ENCODE results near the gene COQ8A.

DNA sequence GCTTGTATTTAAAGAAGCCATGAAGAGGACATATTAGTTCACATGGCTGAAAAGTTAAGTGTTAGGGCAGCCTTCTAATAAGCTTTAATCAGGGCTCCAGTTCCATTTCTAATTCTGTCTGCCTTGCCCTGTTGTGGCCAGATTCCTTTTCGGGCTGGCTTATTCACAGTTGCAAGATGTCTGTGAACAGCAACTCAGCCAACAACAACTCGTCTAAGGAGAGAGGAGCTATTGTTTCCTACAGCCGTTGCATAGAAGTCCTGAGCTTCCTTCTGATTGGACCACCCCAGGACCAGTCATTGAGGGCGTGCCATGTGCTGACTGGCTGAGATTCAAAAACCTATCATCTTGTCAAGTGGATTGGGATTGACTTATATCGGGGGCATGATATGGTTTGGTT is 18.6 kb upstream of the COQ8A start:
- TF ChIP-seq, protein P1, sequence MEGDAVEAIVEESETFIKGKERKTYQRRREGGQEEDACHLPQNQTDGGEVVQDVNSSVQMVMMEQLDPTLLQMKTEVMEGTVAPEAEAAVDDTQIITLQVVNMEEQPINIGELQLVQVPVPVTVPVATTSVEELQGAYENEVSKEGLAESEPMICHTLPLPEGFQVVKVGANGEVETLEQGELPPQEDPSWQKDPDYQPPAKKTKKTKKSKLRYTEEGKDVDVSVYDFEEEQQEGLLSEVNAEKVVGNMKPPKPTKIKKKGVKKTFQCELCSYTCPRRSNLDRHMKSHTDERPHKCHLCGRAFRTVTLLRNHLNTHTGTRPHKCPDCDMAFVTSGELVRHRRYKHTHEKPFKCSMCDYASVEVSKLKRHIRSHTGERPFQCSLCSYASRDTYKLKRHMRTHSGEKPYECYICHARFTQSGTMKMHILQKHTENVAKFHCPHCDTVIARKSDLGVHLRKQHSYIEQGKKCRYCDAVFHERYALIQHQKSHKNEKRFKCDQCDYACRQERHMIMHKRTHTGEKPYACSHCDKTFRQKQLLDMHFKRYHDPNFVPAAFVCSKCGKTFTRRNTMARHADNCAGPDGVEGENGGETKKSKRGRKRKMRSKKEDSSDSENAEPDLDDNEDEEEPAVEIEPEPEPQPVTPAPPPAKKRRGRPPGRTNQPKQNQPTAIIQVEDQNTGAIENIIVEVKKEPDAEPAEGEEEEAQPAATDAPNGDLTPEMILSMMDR (IDR thresholded peaks at IDR 0.05; ENCODE audit: low read depth, low read length): no peak
- no peak for TF ChIP-seq POLR2A (IDR thresholded peaks at IDR 0.05; ENCODE audit: extremely low read depth, insufficient read length)

Measured in NB4 (cell line).